GM12892 (cell line): ENCODE results near the gene ZBTB16.

Experiments used
- DNase-seq: peaks from one replicate; pipeline ENCODE4 v3.0.0; 2011; ENCODE audit not compliant: insufficient read length
- FAIRE-seq: peaks from 2 replicates; lab custom pipeline; 2011; peaks lifted over from hg19 to GRCh38; lab: Jason Lieb, UNC
- POLR2A ChIP-seq: IDR thresholded peaks from 2 replicates; pipeline ENCODE4 v1.6.1; 2011; ENCODE audit warnings: low read depth, low read length, control low read depth
- POLR2AphosphoS5 ChIP-seq: IDR thresholded peaks from 2 replicates; pipeline ENCODE4 v1.6.1; 2011; ENCODE audit warnings: low read depth, low read length, control low read depth
- TAF1 ChIP-seq: IDR thresholded peaks from 2 replicates; pipeline ENCODE4 v1.6.1; 2011; ENCODE audit warnings: low read depth, mild to moderate bottlenecking, control low read depth, low read length, borderline replicate concordance

ZBTB16 gene

DNA sequence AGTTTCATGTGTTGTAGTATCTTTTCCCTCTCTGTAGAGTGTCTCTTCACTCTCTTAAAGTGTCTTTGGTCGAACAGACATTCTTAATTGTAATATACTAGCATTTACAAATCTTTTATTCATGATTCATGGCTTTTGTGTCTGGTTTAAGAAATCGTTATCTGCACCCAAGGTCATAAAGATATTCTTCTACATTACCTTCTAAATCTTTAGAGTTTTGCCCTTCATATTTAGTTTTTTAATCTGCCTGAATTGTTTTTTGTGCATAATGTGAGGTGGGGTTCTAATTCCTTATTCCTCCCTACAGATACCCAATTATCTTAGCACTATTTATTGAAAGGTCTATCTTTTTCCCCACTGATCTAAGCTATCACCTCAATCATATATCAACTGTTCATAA is 227.6 kb downstream of the ZBTB16 start:
- TF ChIP-seq POLR2AphosphoS5 = no peak
- TF ChIP-seq TAF1 = no peak
- no peak for TF ChIP-seq POLR2A
- DNase-seq (no peak), FAIRE-seq (no peak)

GRCh38 chr11:114288136-114288535 is 228.6 kb downstream of the ZBTB16 start:
- TF ChIP-seq TAF1 (no peak), POLR2A (no peak), POLR2AphosphoS5 (no peak)
- FAIRE-seq = no peak
- no peak for DNase-seq

GRCh38 chr11:114289779-114290178 is 230.3 kb downstream of the ZBTB16 start:
- no peak for DNase-seq
- no peak for FAIRE-seq
- TF ChIP-seq POLR2AphosphoS5 (no peak), TAF1 (no peak), POLR2A (no peak)

DNA sequence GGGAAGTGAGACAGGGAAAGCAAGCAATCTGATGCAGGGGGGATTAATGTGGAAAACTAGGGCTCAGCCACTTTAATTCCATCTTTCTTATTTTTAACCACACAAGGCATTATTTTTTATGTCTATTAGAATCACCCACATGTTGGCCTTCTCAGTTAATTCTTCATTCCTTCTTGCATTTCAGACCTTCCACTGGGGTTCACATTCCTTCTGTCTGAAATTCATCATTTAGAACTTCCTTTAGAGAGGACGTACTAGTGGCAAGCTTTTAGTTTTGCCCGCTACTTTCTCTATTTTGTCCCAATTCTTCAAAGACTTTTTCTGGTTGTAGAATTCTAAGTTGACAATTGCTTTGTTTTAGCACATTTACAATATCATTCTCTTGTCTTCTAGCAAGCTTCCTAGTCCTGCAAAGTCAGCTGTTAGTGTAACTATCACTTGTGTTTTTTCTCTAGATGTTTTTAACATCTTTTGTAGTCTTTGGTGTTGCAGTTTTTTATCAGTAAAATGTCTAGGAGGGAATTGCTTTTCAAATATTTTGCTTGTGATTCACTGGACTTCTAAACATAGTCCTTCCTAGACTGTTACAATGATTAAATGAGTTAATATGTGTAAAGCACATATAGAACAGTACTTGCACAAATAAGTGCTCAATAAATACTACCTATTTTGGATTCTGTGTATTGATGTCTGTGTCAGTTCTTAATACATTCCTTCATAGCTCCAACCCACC is 231.2 kb downstream of the ZBTB16 start:
- DNase-seq = no peak
- no peak for FAIRE-seq
- no peak for TF ChIP-seq POLR2AphosphoS5
- no peak for TF ChIP-seq POLR2A
- no peak for TF ChIP-seq TAF1

- TF ChIP-seq POLR2AphosphoS5 = no peak
- no peak for TF ChIP-seq POLR2A
- no peak for TF ChIP-seq TAF1
- FAIRE-seq (no peak), DNase-seq (no peak)
These were observed 231.9 kb downstream of the ZBTB16 start for GRCh38 chr11:114291381-114291780.

DNA sequence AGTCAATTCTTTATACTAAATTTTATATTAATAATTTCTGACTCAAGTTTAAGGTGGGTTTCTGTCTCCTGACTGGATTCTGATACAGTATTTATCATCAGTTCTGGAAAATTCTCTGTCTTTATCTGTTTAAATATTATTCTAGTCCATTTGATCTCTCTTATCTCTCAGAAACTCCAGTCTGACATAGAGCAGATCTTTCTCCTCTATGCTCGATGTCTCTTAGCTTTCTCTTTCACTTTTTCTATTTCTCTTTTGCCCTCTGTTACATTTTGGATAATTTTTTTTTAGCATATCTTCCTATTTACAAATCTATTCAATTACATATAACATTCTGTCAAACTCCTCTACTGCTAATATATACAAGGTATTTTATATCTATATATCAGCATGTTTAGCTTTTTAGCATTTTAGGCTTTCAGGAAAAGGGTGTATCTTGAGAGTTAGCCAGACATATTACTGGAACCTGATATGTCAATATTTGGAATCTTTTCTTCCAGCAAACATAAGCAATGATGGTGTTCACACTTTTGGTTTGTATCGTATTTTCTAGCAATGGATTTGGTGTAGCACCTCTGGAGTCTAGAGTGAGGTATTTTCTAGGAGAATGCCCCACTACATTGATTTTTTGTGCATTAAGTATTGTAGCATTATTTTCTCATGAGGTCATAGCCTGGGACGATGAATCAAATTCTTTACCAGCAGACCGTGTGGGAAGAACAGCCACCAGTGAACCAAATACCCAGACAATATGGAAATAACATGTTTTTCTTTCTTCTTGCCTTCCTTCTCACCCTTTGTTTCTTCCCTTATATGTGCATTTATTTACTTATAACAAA is 232.6 kb downstream of the ZBTB16 start:
- no peak for TF ChIP-seq POLR2AphosphoS5
- TF ChIP-seq POLR2A = no peak
- no peak for TF ChIP-seq TAF1
- no peak for DNase-seq
- FAIRE-seq = no peak

GRCh38 chr11:114293201-114293711 is 233.7 kb downstream of the ZBTB16 start:
- TF ChIP-seq TAF1 (no peak), POLR2AphosphoS5 (no peak), POLR2A (no peak)
- FAIRE-seq (no peak), DNase-seq (no peak)

DNA sequence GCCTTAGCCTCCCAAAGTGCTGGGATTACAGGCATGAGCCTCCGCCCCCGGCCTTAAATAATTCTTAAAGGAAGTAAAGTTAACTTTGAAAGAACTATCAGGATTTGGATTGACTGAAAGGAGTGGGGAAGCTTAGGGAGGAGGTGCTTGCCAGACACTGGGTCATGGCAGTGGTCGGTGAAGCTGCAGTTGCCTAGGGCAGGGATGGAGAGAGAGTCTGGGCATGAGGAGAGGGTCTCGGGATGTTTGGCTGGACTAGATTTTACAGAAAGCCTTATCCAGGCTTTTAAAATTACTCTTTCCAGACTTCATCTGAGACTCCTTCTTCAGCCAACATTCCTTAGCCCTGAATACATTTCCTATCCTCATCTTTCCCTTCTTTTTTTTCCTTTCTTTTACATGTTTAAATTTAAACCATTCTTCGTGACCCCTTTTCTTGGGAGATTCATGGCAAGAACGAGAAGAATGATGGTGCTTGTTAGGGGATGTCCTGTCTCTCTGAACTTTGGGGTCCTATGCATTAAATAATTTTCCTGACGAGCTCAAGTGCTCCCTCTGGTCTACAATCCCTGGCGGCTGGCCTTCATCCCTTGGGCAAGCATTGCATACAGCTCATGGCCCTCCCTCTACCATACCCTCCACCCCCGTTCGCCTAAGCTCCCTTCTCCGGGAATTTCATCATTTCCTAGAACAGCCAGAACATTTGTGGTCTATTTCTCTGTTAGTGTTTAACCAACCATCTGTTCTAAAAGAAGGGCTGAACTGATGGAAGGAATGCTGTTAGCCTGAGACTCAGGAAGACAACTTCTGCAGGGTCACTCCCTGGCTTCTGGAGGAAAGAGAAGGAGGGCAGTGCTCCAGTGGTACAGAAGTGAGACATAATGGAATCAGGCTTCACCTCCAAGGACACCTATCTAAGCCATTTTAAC is 236.4 kb downstream of the ZBTB16 start, which contains the start of gene NNMT:
Gene NNMT (plus strand): TSS at position 724 of the 929 bp plus-strand sequence. CDS start 158 bp downstream, at position 882.
- DNase-seq (no peak), FAIRE-seq (no peak)
- no peak for TF ChIP-seq TAF1

GRCh38 chr11:114296605-114297372 is 237.3 kb downstream of the ZBTB16 start:
- TF ChIP-seq POLR2AphosphoS5 (no peak), POLR2A (no peak)
- no peak for FAIRE-seq

GRCh38 chr11:114297806-114298709 is 238.5 kb downstream of the ZBTB16 start:
- no peak for FAIRE-seq
- DNase-seq = no peak
- TF ChIP-seq POLR2AphosphoS5 = no peak
- no peak for TF ChIP-seq POLR2A
- TF ChIP-seq TAF1 = no peak

More at GRCh38 chr11:114296605-114297372, 237.3 kb downstream of the ZBTB16 start:
- no peak for DNase-seq

DNA sequence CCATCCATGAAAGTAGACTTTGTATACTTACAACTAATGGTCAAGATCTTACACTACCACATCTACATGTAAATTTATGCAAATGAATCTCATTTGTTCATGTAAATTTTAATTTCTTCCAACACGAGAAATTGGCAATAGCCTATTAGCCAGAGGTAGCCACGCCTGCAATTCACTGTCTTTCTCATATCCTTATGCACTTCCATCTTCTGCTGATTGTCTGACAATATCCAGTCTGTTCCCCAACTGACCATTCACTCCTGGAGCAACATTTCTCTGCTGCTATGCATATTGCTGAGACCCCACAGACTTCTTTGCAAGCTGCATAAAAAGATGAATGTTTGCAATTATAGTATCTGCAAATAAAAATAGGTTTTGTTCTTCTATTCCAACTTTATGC is 239.2 kb downstream of the ZBTB16 start:
- no peak for FAIRE-seq
- DNase-seq = no peak
- TF ChIP-seq TAF1 (no peak), POLR2AphosphoS5 (no peak), POLR2A (no peak)
